ENCODE measurements around the gene SETD2.
A peak's percentile ranks its signal among the peaks of the same experiment; 100 is the strongest.
"Not testable (repeated sequence)": the region's sequence is repeated elsewhere in the genome, so short reads cannot be mapped to it uniquely, and the experiment has no call there.

Gene SETD2, protein sequence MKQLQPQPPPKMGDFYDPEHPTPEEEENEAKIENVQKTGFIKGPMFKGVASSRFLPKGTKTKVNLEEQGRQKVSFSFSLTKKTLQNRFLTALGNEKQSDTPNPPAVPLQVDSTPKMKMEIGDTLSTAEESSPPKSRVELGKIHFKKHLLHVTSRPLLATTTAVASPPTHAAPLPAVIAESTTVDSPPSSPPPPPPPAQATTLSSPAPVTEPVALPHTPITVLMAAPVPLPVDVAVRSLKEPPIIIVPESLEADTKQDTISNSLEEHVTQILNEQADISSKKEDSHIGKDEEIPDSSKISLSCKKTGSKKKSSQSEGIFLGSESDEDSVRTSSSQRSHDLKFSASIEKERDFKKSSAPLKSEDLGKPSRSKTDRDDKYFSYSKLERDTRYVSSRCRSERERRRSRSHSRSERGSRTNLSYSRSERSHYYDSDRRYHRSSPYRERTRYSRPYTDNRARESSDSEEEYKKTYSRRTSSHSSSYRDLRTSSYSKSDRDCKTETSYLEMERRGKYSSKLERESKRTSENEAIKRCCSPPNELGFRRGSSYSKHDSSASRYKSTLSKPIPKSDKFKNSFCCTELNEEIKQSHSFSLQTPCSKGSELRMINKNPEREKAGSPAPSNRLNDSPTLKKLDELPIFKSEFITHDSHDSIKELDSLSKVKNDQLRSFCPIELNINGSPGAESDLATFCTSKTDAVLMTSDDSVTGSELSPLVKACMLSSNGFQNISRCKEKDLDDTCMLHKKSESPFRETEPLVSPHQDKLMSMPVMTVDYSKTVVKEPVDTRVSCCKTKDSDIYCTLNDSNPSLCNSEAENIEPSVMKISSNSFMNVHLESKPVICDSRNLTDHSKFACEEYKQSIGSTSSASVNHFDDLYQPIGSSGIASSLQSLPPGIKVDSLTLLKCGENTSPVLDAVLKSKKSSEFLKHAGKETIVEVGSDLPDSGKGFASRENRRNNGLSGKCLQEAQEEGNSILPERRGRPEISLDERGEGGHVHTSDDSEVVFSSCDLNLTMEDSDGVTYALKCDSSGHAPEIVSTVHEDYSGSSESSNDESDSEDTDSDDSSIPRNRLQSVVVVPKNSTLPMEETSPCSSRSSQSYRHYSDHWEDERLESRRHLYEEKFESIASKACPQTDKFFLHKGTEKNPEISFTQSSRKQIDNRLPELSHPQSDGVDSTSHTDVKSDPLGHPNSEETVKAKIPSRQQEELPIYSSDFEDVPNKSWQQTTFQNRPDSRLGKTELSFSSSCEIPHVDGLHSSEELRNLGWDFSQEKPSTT (N-terminal part only)

DNA sequence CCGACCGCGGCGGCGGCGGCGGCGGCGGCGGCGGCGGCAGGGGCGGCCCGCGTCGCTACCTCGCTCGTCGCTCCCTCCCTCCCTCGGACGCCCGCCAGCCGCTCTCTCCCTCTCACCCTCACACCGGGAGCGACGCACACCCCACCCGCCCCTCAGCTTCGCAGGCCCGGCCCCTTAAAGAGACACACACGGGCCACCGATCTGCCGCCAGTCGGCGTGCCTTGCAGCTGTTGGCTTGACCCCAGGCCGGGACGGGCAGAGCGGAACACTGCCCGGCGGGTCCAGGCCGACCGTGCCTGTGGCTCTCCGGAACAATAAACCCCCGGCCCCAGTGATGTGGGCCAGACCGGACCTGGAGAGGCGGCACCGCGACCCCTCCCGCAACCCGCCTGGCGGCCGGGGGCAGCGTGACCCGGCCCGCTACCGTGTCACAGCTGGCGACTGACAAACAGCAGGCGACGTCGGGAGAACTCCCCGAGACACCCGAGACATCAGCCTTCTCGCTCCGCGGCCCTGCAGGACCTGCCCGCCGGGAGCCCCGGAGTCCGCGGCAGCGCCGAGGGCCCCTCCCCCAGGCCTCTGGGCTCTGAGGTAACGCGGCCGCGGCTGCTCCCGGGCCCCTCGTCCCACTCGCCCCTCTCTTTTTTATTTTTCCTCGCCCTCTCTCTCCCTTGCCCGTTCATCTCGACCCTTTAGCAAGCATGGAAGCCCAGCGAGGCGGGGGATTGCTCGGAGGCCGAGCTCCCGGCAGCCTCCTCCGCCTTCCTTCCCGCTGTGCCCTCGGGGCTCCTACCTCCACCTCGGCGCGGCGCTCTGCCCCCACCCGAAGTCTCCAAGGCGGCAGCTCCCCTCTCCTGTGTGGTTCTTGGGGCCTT, at the start of gene SETD2:
Gene SETD2, minus strand, starts transcription at position 107 of the 875 bp plus-strand sequence. CDS start 189 bp downstream, outside the sequence.
- DNase-seq = peak; percentile 86 to 94

DNA sequence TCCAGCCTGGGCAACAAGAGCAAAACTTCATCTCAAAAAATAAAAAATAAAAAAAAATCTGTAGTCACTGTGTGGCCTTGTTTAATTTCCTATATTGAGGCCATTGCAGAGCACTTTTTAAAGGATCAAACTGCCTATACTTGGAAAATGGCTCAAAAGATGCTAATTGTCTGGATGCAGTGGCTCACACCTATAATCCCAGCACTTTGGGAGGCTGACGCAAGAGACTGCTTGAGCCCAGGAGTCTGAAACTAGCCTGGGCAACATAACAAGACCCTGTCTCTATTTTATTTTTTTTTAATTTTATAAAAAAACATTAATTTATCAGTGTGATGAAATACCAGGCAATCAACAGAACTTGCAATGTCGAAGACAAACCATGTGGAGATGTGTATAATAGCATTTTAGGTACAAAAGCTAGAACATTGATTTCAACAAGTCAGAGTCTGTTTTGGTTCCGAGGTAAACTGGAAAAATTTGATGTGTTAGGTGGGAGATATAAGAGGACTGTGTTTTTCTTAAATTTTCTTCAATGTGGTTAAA, 47.0 kb upstream of the SETD2 start:
- no peak for DNase-seq

DNA sequence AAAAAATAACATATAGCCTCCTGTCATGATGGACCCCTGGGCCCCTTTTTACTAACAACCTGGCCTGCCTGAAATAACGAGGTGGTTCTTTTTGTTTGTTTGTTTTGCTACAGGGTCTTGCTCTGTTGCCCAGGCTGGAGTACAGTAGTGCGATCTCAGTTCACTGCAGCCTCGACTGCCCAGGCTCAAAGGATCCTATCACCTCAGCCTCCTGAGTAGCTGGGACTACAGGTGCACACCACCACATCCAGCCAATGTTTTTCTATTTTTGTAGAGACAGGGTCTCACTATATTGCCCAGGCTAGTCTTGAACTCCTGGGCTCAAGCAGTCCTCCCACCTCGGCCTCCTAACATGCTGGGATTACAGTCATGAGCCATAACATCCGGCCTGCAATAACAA, 42.1 kb upstream of the SETD2 start:
- not testable (repeated sequence) for DNase-seq

DNA sequence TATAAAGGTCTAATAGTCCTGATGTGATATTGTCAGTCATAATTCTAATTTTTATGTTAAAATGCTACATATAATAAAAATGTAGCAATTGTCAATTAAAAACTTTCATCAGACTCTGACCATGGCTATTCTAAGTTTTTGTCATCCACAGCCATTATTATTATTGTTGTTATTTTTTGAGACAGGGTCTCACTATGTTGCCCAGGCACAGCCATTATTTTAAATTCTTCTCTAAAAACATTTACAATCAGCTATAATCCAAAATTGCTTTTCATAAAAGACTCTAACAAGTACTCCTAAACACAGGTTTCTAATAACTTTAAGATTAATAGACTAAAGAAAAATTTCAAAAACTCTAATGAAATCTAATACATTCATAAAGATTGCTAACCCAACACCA, 41.0 kb upstream of the SETD2 start:
- no peak for DNase-seq

DNA sequence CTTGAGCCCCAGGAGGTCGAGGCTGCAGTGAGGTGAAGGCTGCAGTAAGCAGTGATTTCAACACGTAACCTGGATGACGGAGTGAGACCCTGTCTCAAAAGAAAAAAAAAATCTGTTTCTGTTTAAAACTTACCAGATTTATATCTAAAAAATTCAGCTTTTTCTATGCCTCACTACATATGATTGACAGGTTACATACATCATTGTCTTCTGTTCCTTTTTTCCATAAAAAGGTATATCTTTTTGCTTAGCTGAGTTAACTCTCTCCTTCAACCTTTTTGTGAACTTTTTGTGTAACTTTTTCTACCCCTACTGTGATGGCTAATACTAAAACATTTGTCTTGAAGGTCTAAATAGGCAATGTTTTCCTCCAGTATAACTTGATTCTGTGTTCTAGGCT, 38.6 kb upstream of the SETD2 start:
- no peak for DNase-seq

DNA sequence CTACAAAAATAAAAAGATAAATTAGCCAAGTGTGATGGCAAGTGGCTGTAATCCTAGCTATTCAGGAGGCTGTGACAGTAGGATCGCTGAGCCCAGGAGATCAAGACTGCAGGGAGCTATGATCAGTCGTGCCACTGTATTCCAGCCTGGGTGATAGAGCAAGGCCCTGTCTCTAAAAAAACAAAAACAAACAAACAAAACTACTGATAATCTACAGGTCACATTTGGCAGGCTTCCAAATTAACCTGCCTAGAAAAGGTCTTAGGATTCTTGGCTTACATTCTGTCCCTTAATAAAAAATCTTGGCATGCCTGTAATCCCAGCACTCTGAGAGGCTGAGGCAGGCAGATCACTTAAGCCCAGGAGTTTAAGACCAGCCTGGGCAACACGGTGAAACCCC, 33.4 kb upstream of the SETD2 start:
- no peak for DNase-seq

DNA sequence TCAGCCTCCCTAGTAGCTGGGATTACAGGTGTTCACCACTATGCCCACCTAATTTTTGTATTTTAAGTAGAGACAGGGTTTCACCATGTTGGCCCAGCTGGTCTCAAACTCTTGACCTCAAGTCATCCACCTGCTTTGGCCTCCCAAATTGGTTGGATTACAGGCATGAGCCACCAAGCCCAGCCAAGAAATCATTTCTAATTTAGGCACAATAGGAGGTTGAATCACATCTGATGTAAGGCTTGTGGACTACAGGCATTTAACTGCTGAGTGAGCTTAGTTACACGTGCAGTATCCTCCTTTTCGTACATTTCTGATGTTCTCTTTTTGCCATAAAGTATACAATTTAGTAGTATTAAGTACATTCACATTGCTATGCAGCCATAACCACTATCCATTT, 31.1 kb upstream of the SETD2 start:
- no peak for DNase-seq

DNA sequence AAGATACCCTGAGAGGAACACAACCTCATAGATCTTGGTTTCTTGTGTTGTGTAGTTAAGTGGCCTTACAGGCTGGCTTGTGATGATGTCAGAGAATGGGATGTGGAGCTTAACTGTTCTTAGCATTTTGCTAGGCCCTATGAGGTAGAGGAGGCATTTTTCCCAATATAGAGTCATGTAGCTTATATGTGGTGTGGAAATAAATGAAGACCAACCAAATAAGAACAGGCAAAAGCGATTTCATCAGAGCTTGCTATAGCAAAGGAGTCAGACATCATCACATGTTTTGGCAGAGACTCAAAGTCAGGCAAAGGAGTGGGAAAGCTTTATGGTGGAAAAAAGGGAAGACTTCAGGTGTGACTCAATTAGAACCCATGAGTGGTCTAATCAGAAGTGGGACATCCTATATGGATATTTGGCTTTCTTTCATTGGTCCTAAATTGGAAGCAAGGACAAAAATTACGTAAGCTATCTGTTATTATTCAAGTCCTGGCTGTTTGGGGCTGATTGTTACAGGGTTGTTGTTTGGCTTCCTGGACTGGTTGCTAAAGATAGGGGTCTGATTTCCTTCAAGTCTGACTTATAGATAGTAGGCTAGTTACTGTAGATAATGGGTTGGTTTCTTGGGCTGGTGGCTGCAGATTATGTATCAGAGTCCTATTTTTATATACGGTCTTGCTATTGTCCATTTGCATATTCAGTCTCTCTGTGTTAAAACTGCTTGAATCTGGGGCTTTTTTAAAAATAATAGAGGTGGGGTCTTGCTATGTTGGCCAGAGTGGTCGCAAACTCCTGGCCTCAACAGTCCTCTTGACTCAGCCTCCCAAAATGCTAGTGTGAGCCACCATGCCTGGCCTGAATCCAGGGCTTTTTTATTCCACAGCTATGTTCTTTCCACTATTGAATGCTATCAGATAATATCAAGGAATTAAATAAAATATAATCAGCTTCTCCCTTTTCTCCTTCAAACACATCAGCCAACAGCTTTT, 30.3 kb upstream of the SETD2 start:
- DNase-seq = no peak

DNA sequence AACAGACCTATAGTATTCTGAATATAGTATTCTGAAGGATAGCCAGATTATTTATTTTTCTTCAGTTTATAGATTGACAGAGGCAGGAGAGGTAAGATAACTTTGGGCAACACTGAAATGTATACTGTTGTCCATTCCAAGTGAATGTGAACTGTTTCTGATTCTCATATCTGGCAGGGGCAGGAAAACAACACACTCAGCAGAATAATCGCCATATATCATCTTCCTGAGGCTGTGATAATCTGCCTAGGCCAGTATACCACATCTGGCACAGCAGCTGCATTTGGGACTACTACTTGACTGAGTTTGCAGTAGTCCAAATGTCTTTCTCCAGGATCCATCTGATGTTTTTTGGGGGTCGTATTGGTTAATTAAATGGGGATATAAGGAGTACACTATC, 22.4 kb upstream of the SETD2 start:
- no peak for DNase-seq

DNA sequence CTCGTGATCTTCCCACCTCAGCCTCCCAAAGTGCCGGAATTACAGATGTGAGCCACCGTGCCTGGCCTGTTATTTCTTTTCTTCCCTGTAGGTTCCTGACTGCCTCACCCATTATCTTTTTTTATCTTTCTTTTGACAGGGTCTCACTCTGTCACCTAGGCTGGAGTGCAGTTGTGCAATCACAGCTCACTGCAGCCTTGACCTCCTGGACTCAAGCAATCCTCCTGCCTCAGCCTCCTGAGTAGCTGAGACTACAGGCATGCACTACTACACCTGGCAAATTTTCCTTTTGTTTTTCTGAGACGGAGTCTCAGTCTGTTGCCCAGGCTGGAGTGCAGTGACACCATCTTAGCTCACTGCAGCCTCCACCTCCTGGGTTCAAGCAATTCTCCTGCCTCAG, 17.8 kb upstream of the SETD2 start:
- not testable (repeated sequence) for DNase-seq

DNA sequence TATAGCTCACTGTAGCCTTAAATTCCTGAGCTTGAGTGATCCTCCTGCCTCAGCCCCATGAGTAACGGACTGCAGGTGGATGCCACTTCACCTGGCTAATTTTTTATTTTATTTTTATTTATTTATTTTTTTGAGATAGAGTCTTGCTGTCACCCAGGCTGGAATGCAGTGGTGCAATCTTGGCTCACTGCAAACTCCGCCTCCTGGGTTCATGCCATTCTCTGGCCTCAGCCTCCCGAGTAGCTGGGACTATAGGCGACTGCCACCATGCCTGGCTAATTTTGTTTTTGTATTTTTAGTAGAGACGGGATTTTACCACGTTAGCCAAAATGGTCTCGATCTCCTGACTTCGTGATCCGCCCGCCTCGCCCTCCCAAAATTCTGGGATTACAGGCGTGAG, 16.1 kb upstream of the SETD2 start:
- not testable (repeated sequence) for DNase-seq

DNA sequence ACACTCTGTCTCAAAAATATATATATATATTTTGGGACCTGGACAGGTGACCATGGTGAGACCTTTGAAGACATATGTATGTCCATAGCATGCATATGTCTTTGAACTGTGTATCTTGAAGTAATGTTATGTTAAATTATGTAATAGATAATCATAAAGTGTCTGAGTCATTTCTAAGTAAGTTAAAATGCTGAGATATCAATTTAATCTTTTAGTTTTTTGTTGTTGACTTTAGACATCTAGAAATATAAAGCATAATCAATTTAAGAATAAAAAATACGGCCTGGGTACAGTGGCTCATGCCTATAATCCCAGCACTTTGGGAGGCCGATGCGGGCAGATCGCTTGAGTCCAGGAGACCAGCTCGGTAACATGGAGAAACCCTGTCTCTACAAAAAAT, 12.7 kb upstream of the SETD2 start:
- no peak for DNase-seq

DNA sequence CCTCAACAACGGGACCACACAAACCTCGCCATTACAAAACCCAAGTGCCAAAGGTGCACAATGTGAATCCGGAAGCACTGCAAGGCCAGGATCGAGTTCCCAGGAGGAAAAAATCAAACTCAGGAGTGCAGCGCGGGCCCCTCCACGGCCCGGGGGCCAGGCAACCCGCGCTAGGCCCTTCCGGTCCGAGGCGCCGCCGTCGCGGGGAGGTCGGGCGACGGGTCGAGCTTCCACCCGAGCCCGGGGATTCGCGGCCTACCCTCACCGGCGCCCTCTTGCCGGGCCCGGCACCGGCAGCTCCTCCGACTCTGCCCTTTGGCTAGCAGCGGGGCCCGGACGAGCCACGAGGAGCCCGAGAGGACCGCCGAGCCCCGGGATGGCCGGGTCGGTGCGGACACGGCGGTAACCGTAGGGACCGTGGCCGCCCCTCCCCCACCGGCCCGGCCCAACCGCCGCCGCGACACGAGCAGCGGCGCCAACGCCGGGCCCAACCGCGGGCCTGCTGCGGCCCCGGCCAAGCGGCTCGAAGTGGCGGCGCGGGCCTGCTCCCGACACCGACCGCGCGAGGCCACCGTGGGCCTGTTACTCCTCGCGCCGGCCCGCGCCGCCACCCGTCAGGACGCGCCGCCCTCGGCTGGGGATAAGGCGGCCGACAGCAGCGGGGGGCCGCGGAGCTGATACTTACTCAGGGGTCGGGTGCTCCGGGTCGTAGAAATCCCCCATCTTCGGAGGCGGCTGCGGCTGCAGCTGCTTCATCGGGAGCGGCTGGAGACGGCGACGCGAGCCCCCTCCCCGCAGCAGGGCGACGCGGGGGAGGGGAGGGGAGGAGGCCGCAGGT, 525 bp downstream of the SETD2 start:
- peak in 1 of 2 experiments; percentile 80 for DNase-seq

DNA sequence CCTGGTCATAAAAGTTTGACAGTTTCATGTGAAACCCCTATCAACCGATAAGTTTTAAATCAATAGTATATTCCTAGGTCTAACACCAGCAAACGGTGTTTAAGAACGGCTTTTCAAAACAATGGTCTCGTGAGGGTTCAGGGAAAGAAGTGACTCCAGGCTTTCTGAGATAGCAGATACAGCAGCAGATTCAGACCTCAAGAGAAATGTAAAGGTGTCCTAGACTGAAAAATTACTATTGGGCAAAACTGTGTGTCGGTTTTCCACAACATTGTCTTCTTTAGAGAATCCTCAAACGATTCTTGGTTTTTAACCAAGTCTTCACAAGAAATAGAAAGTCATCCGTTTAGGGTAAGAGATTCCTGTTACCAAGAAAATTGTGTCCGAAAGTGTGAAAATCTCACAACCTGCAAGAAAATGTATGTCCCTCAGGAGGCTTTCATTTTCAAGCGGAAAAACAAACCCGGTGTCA, 1.2 kb downstream of the SETD2 start:
- peak in 1 of 2 experiments; percentile 18 for DNase-seq

DNA sequence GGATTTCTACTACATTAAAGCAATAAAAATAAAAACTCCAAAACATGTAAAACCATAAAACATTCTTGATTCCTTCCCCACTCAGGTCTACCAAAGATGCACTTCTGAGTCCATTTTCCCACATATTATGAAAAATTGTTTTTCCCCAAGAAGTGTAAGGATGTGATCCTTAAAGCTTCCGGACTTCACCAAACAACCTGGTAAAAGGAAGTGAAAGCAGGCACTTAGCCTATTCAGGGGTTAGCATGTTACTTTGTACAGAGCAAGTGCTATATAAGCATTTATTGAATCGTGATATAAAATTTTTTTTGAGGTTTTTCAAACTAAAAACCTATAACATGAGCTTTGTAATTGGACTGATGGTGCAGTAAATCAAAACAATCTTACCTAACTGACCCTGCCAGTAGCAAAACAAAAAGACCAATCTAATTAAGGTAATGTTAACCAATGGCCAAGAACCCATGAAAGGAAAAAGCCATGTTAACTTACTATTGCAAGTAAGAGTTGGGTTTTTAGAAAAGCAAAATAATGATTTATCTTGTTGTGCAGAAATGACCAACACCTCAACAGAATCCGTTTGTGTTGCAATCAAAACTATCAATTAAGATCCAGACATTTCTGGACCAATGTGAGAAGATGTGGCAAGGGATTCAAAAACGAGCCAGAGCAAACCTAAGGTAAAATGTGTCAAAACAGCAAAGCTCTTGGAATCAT, 1.8 kb downstream of the SETD2 start:
- DNase-seq = no peak

DNA sequence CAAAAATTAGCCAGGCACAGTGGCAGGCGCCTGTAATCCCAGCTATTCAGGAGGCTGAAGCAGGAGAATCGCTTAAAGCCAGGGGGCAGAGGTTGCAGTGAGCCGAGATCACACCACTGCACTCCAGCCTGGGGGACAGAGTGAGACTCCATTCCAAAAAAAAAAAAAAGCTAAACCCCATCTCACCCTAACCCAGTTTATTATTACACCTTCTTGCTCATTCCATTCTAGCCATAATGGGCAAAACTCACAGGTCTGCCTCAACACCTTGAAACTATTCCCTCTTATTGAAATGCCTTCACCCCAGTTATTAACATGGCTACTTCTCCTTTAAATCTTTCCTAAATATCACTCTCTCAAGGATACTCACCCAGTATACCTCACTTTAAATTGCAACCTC, 4.1 kb downstream of the SETD2 start:
- no peak for DNase-seq

DNA sequence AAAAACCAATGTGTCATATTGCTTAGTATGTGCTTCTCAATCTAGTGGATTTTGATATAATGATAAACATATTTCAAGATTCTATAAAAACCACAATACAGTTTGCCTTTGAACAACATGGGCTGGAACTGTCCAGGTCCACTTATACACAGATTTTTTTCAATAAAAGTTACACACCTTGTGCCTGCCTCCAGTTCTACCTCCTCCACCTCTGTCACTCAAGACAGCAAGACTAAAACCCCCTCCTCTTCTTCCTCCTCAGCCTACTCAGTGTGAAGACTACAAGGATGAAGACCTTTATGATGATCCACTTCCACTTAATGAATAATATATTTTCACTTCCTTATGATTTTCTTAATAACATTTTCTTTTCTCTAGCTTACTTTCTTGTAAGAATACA, 5.7 kb downstream of the SETD2 start:
- no peak for DNase-seq

DNA sequence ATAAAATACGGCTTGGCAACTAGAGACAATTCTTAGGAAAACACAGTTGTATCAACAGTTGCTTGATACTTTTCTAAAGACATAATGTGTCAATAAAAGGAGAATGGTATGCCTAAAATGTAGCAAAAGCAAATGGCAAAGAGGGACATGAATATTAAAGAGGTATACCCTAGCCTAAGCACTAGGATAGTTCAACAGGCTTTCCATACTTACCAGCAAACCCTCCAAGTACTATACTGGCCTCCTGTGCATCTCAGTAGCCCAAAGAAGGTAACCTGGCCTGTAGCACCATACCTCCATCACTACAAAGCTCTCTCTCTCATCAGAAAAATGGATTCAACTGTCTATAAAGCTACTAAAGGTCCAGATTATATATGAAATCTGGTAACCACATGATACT, 7.5 kb downstream of the SETD2 start:
- no peak for DNase-seq

DNA sequence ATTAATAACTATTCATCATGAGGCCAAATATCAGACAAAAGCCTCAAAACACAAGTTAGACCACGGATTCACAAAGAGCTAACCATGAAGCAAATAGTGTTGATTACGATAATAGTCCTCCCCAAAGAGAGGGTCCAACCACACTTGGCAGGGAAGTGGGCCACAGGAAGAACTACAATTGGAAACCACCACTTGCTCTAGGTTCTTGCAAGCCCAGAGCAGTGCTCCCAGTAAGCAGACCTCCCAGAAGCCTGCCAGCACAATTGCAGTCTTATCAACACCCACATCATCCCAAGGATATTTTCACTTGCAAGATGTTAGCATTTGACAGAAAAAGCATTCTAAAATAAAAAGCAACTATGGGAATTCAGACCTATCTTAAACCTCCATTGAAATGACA, 11.3 kb downstream of the SETD2 start:
- no peak for DNase-seq

Data from NCI-H526 (cell line).